ENCODE measurements around the gene COASY.
"Not testable (repeated sequence)": the region's sequence is repeated elsewhere in the genome, so short reads cannot be mapped to it uniquely, and the experiment has no call there.

DNA sequence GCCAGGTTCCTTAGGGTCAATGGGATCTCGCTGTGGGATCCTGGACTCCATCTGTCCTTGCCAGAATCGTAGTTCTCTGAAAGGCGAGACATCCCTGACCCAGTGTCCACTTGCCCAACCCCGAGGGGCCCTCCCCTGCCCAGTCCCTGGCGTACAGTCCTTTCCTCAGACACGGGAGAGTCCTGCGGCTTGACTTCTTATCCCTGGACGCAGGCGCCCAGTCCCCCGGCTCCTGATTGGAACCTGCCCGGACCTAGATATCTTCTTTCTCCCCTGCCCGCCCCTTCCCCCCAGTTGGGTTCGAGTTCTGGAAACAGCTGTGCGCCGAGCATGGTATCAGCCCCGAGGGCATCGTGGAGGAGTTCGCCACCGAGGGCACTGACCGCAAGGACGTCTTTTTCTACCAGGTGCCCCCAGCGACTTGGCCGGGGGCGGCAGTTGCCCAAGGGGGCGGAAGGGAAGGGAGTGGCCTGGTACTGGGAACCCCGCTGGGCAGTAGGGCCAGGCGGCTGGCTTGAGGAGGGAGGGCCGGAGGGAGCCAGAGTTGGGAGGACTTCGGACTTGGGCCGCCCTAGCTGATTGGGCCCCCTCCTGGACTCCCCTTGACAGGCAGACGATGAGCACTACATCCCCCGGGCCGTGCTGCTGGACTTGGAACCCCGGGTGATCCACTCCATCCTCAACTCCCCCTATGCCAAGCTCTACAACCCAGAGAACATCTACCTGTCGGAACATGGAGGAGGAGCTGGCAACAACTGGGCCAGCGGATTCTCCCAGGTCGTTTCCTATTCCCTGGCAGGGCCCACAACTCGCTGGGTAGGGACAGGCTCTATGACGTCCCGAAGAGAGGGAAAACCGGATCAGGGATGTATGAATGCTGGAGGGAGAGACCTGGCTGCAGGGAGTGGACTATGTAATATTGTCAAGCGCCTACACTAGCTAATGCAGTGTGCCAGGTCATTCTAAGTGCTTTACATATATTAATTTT, 48.2 kb downstream of the COASY start:
- TF ChIP-seq, protein P1, sequence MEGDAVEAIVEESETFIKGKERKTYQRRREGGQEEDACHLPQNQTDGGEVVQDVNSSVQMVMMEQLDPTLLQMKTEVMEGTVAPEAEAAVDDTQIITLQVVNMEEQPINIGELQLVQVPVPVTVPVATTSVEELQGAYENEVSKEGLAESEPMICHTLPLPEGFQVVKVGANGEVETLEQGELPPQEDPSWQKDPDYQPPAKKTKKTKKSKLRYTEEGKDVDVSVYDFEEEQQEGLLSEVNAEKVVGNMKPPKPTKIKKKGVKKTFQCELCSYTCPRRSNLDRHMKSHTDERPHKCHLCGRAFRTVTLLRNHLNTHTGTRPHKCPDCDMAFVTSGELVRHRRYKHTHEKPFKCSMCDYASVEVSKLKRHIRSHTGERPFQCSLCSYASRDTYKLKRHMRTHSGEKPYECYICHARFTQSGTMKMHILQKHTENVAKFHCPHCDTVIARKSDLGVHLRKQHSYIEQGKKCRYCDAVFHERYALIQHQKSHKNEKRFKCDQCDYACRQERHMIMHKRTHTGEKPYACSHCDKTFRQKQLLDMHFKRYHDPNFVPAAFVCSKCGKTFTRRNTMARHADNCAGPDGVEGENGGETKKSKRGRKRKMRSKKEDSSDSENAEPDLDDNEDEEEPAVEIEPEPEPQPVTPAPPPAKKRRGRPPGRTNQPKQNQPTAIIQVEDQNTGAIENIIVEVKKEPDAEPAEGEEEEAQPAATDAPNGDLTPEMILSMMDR (IDR thresholded peaks at IDR 0.05), result not testable (repeated sequence)
- TF ChIP-seq POLR2A (IDR thresholded peaks at IDR 0.05), result not testable (repeated sequence)
